HUES6 (cell line): ENCODE data around the gene ALDH4A1.
"Not testable (repeated sequence)": the region's sequence is repeated elsewhere in the genome, so short reads cannot be mapped to it uniquely, and the experiment has no call there.

Experiments
- H3K27ac ChIP-seq: 2 replicates; pipeline ENCODE4 v1.7.0; 2013; ENCODE audit warnings: low read depth, mild to moderate bottlenecking, low read length, inconsistent platforms
- H3K27me3 ChIP-seq: 2 replicates; pipeline ENCODE4 v1.6.1; 2013; ENCODE audit warnings: low read length; ENCODE audit not compliant: control insufficient read depth, insufficient read depth
- H3K36me3 ChIP-seq: 2 replicates; pipeline ENCODE4 v1.6.1; 2013; ENCODE audit warnings: low read length; ENCODE audit not compliant: control insufficient read depth, insufficient read depth
- H3K4me1 ChIP-seq: 2 replicates; pipeline ENCODE4 v1.6.1; 2013; ENCODE audit warnings: low read length; ENCODE audit not compliant: control insufficient read depth, insufficient read depth
- H3K4me3 ChIP-seq: 2 replicates; pipeline ENCODE4 v1.5.1; 2013; ENCODE audit warnings: low read depth, low read length
- H3K9ac ChIP-seq: one replicate; pipeline ENCODE4 v1.6.1; 2013; ENCODE audit warnings: mild to moderate bottlenecking, low read length
- H3K9me3 ChIP-seq: 2 replicates; pipeline ENCODE4 v1.6.1; 2013; ENCODE audit warnings: low read depth, low read length; ENCODE audit not compliant: control insufficient read depth, insufficient read depth

Gene ALDH4A1

GRCh38 chr1:18872071-18872611, 30.2 kb downstream of the ALDH4A1 start:
- Histone ChIP-seq H3K9me3 (no peaks in the 10 kb centered on the region), H3K9ac (no peak overlapping the region), H3K27ac (no peak overlapping the region), H3K27me3 (no peaks in the 10 kb centered on the region), H3K4me1 (no peaks in the 10 kb centered on the region), H3K36me3 (peaks cover 23% of the 10 kb centered on the region), H3K4me3 (no peak overlapping the region)

GRCh38 chr1:18871401-18872070, 30.8 kb downstream of the ALDH4A1 start:
- no peaks in the 10 kb centered on the region for H3K9me3 ChIP-seq
- no peak overlapping the region for H3K9ac ChIP-seq
- H3K4me3 ChIP-seq, result no peak overlapping the region
- H3K36me3 ChIP-seq, result peaks cover 20% of the 10 kb centered on the region
- H3K4me1 ChIP-seq, result no peaks in the 10 kb centered on the region
- H3K27me3 ChIP-seq, result no peaks in the 10 kb centered on the region
- H3K27ac ChIP-seq, result no peak overlapping the region

GRCh38 chr1:18870957-18871356, 31.4 kb downstream of the ALDH4A1 start:
- Histone ChIP-seq H3K27me3 (no peaks in the 10 kb centered on the region; the same call in 1 of the 2 replicates), H3K9ac (no peak overlapping the region), H3K27ac (no peak overlapping the region), H3K9me3 (no peaks in the 10 kb centered on the region), H3K4me3 (no peak overlapping the region), H3K4me1 (no peaks in the 10 kb centered on the region), H3K36me3 (peaks cover 18% of the 10 kb centered on the region)

GRCh38 chr1:18870595-18870865, 31.8 kb downstream of the ALDH4A1 start:
- not testable (repeated sequence) for H3K4me1 ChIP-seq, H3K27me3 ChIP-seq, H3K27ac ChIP-seq, H3K9ac ChIP-seq, H3K9me3 ChIP-seq, H3K4me3 ChIP-seq
- H3K36me3 ChIP-seq, result peaks cover 18% of the 10 kb centered on the region

GRCh38 chr1:18869847-18870594, 32.3 kb downstream of the ALDH4A1 start:
- no peaks in the 10 kb centered on the region; the same call in 1 of the 2 replicates for H3K27me3 ChIP-seq
- no peak overlapping the region for H3K9ac ChIP-seq
- no peaks in the 10 kb centered on the region for H3K9me3 ChIP-seq
- H3K4me3 ChIP-seq, result no peak overlapping the region
- H3K36me3 ChIP-seq, result peaks cover 18% of the 10 kb centered on the region
- H3K4me1 ChIP-seq, result no peaks in the 10 kb centered on the region
- H3K27ac ChIP-seq, result no peak overlapping the region

GRCh38 chr1:18868801-18869424, 33.4 kb downstream of the ALDH4A1 start:
- Histone ChIP-seq H3K4me3 (no peak overlapping the region), H3K4me1 (no peaks in the 10 kb centered on the region), H3K9me3 (no peaks in the 10 kb centered on the region), H3K27me3 (no peaks in the 10 kb centered on the region; the same call in 1 of the 2 replicates), H3K36me3 (peaks cover 13% of the 10 kb centered on the region), H3K27ac (no peak overlapping the region), H3K9ac (no peak overlapping the region)

- no peak overlapping the region for H3K9ac ChIP-seq
- no peaks in the 10 kb centered on the region for H3K4me1 ChIP-seq
- H3K4me3 ChIP-seq, result no peak overlapping the region
- no peaks in the 10 kb centered on the region for H3K9me3 ChIP-seq
- H3K27ac ChIP-seq, result no peak overlapping the region
- H3K27me3 ChIP-seq, result no peaks in the 10 kb centered on the region; the same call in 1 of the 2 replicates
- H3K36me3 ChIP-seq, result peaks cover 9% of the 10 kb centered on the region
Observed at GRCh38 chr1:18868354-18868753, 34.0 kb downstream of the ALDH4A1 start.

- Histone ChIP-seq H3K36me3 (no peaks in the 10 kb centered on the region), H3K9ac (no peak overlapping the region), H3K4me3 (no peak overlapping the region), H3K9me3 (no peaks in the 10 kb centered on the region), H3K4me1 (no peaks in the 10 kb centered on the region), H3K27ac (no peak overlapping the region), H3K27me3 (no peaks in the 10 kb centered on the region; the same call in 1 of the 2 replicates)
Observed at GRCh38 chr1:18866846-18867245, 35.5 kb downstream of the ALDH4A1 start.

GRCh38 chr1:18866314-18866713, 36.0 kb downstream of the ALDH4A1 start:
- no peaks in the 10 kb centered on the region; the same call in 1 of the 2 replicates for H3K27me3 ChIP-seq
- no peaks in the 10 kb centered on the region for H3K36me3 ChIP-seq
- H3K27ac ChIP-seq, result no peak overlapping the region
- no peak overlapping the region for H3K4me3 ChIP-seq
- no peak overlapping the region for H3K9ac ChIP-seq
- no peaks in the 10 kb centered on the region for H3K4me1 ChIP-seq
- H3K9me3 ChIP-seq, result no peaks in the 10 kb centered on the region

GRCh38 chr1:18865176-18865575, 37.2 kb downstream of the ALDH4A1 start:
- Histone ChIP-seq H3K27me3 (no peaks in the 10 kb centered on the region; the same call in 1 of the 2 replicates), H3K9ac (no peak overlapping the region), H3K4me1 (no peaks in the 10 kb centered on the region), H3K36me3 (no peaks in the 10 kb centered on the region), H3K9me3 (no peaks in the 10 kb centered on the region), H3K27ac (no peak overlapping the region), H3K4me3 (no peak overlapping the region)

- no peaks in the 10 kb centered on the region; the same call in 1 of the 2 replicates for H3K27me3 ChIP-seq
- H3K4me3 ChIP-seq, result no peak overlapping the region
- H3K4me1 ChIP-seq, result no peaks in the 10 kb centered on the region
- no peak overlapping the region for H3K27ac ChIP-seq
- peaks cover 6% of the 10 kb centered on the region; the same call in 1 of the 2 replicates for H3K9me3 ChIP-seq
- H3K9ac ChIP-seq, result no peak overlapping the region
- no peaks in the 10 kb centered on the region for H3K36me3 ChIP-seq
Observed at GRCh38 chr1:18861590-18861989, 40.8 kb downstream of the ALDH4A1 start.
